ENCODE data around the gene KCNC2.

- TF ChIP-seq, protein P1, sequence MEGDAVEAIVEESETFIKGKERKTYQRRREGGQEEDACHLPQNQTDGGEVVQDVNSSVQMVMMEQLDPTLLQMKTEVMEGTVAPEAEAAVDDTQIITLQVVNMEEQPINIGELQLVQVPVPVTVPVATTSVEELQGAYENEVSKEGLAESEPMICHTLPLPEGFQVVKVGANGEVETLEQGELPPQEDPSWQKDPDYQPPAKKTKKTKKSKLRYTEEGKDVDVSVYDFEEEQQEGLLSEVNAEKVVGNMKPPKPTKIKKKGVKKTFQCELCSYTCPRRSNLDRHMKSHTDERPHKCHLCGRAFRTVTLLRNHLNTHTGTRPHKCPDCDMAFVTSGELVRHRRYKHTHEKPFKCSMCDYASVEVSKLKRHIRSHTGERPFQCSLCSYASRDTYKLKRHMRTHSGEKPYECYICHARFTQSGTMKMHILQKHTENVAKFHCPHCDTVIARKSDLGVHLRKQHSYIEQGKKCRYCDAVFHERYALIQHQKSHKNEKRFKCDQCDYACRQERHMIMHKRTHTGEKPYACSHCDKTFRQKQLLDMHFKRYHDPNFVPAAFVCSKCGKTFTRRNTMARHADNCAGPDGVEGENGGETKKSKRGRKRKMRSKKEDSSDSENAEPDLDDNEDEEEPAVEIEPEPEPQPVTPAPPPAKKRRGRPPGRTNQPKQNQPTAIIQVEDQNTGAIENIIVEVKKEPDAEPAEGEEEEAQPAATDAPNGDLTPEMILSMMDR (conservative IDR thresholded peaks at IDR 0.05): no peak
- no peak for TF ChIP-seq ZFX (IDR thresholded peaks at IDR 0.05)
Observed at GRCh38 chr12:75154388-75154787, 55.3 kb downstream of the KCNC2 start.
